GM19395 (cell line): Measurements from ENCODE around the gene INTU.

ENCODE experiments used
- ATAC-seq: cut with Tn5 transposase; IDR thresholded peaks from one replicate; pipeline ENCODE4 v1.9.1; 2021; ENCODE audit warnings: mild to moderate bottlenecking, moderate library complexity; ENCODE audit not compliant: unreplicated experiment

The INTU gene

GRCh38 chr4:127741247-127741646 lies 108.5 kb downstream of the INTU start:
- ATAC-seq, result no peak

- no peak for ATAC-seq
Measured at GRCh38 chr4:127747883-127748282, 115.1 kb downstream of the INTU start.

GRCh38 chr4:127748957-127749356 lies 116.2 kb downstream of the INTU start:
- ATAC-seq, result no peak

GRCh38 chr4:127756906-127757305 lies 124.1 kb downstream of the INTU start:
- no peak for ATAC-seq

GRCh38 chr4:127759228-127759820 lies 126.6 kb downstream of the INTU start:
- ATAC-seq, result peak; percentile 75

GRCh38 chr4:127759893-127760292 lies 127.1 kb downstream of the INTU start:
- ATAC-seq, result no peak

GRCh38 chr4:127771535-127772275 lies 138.9 kb downstream of the INTU start:
- no peak for ATAC-seq

GRCh38 chr4:127772769-127773671 lies 140.3 kb downstream of the INTU start:
- ATAC-seq, result no peak

GRCh38 chr4:127775843-127776242 lies 143.1 kb downstream of the INTU start:
- ATAC-seq, result no peak
